Calu3 (cell line): ENCODE results near the gene CRB2. TPM values are rescaled to one million over a fixed set of nuclear protein-coding genes. Genes with fewer than 3 reads are reported as not detected.

Experiments
- BruUV-seq: library from RNA; stranded (reverse); fragments of 400-500 nt; replicated peaks from 2 replicates; lab custom pipeline; 2021; lab: Mats Ljungman, UMichigan
- CTCF ChIA-PET: fragments of 300-600 bp; sonication (Branson Sonifier 250); formaldehyde crosslinking; loops from one replicate; lab custom pipeline; 2022; ENCODE audit warnings: antibody characterized with exemption; lab: Charles Lee
- DNase-seq: peaks from one replicate; pipeline ENCODE4 v3.0.0; 2022
- H3K27ac Mint-ChIP-seq: one replicate; pipeline ENCODE4 v1.8.0; 2022; ENCODE audit warnings: mixed read lengths; ENCODE audit not compliant: unreplicated experiment
- H3K27me3 Mint-ChIP-seq: one replicate; pipeline ENCODE4 v1.8.0; 2022; ENCODE audit warnings: mixed read lengths; ENCODE audit not compliant: unreplicated experiment
- H3K36me3 Mint-ChIP-seq: one replicate; pipeline ENCODE4 v1.8.0; 2022; ENCODE audit warnings: mild to moderate bottlenecking, moderate library complexity, mixed read lengths; ENCODE audit not compliant: insufficient read depth, unreplicated experiment
- H3K4me1 Mint-ChIP-seq: one replicate; pipeline ENCODE4 v1.8.0; 2022; ENCODE audit warnings: mild to moderate bottlenecking, low read depth, mixed read lengths; ENCODE audit not compliant: unreplicated experiment
- H3K4me3 Mint-ChIP-seq: one replicate; pipeline ENCODE4 v1.8.0; 2022; ENCODE audit warnings: mild to moderate bottlenecking, low read depth, moderate library complexity, mixed read lengths; ENCODE audit not compliant: unreplicated experiment
- H3K9me3 Mint-ChIP-seq: one replicate; pipeline ENCODE4 v1.8.0; 2022; ENCODE audit warnings: low read depth, mixed read lengths; ENCODE audit not compliant: unreplicated experiment
- intact Hi-C: fragments of 100-400 bp; cut with micrococcal nuclease; formaldehyde crosslinking; loops from one replicate; pipeline ENCODE4 v1.10.0; 2022; ENCODE audit not compliant: unreplicated experiment
- total RNA-seq: library from RNA; stranded (reverse); gene quantifications from 2 replicates; pipeline ENCODE4 v1.2.3, GENCODE V29; 2022
- TF ChIP-seq, protein P1 (sequence below): fragments of 200-600 bp; IDR thresholded peaks from one replicate; pipeline ENCODE4 v1.8.0; 2022; ENCODE audit warnings: antibody characterized with exemption; ENCODE audit not compliant: unreplicated experiment

Gene CRB2
- total RNA-seq, 1 experiment from 2014 or later: not detected

DNA sequence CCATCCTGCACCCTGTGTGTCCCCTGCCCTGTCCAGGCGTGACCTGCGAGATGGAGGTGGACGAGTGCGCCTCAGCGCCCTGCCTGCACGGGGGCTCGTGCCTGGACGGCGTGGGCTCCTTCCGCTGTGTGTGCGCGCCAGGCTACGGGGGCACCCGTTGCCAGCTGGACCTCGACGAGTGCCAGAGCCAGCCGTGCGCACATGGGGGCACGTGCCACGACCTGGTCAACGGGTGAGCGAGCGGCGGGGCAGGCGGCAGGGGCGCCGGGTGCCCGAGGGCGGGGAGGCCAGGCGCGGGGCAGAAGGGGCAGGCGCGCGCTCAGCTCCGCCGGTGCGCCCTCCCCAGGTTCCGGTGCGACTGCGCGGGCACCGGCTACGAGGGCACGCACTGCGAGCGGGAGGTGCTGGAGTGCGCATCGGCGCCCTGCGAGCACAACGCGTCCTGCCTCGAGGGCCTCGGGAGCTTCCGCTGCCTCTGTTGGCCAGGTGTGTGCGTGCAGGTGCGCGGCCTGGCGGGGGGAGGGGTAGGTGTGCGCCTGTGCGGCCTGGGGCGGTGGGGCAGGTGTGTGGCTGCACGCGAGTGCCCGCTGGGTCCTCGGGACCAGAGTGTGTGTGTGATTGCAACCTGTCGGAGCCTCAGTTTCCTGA, 10.0 kb downstream of the CRB2 start:
- CTCF ChIA-PET: no interaction called here
- no peak overlapping the region for H3K27ac Mint-ChIP-seq

DNA sequence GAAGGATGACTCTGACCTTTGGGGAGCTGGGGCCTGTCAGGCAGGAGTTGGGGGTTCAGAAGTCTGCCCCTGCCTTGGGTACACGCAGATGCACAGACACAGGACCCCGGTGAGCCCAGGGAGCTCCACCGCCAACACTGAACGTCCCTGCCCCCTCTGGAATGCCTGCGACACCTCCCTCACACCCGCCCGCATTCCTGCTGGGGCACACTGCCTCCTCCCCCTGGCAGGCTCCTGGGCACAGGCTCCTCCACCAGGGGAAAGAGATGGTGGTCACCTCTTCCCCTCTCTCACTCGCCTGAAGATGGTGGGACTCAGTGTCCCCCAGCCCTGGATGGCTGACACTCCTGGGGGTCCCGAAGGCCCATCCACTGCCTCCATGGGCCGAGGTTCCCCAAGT, 12.0 kb downstream of the CRB2 start:
- H3K27me3 Mint-ChIP-seq: peaks cover 79% of the 10 kb centered on the region
- H3K36me3 Mint-ChIP-seq: peaks cover 4% of the 10 kb centered on the region
- no peaks in the 10 kb centered on the region for H3K9me3 Mint-ChIP-seq
- no peak for DNase-seq
- H3K4me1 Mint-ChIP-seq: no peaks in the 10 kb centered on the region
- BruUV-seq: no TSS peak
- H3K4me3 Mint-ChIP-seq: no peak overlapping the region
- intact Hi-C loops: no loop called here
- TF ChIP-seq, protein P1, sequence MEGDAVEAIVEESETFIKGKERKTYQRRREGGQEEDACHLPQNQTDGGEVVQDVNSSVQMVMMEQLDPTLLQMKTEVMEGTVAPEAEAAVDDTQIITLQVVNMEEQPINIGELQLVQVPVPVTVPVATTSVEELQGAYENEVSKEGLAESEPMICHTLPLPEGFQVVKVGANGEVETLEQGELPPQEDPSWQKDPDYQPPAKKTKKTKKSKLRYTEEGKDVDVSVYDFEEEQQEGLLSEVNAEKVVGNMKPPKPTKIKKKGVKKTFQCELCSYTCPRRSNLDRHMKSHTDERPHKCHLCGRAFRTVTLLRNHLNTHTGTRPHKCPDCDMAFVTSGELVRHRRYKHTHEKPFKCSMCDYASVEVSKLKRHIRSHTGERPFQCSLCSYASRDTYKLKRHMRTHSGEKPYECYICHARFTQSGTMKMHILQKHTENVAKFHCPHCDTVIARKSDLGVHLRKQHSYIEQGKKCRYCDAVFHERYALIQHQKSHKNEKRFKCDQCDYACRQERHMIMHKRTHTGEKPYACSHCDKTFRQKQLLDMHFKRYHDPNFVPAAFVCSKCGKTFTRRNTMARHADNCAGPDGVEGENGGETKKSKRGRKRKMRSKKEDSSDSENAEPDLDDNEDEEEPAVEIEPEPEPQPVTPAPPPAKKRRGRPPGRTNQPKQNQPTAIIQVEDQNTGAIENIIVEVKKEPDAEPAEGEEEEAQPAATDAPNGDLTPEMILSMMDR: no peak
- no peak overlapping the region for H3K27ac Mint-ChIP-seq
- CTCF ChIA-PET: no interaction called here

More for the DNA sequence above, 10.0 kb downstream of the CRB2 start:
- TF ChIP-seq, protein P1: no peak
- BruUV-seq: no TSS peak
- Mint-ChIP-seq H3K4me3 (no peak overlapping the region), H3K4me1 (no peaks in the 10 kb centered on the region), H3K36me3 (no peaks in the 10 kb centered on the region), H3K9me3 (no peaks in the 10 kb centered on the region), H3K27me3 (peaks cover 73% of the 10 kb centered on the region)
- intact Hi-C loops: no loop called here
- DNase-seq: no peak

DNA sequence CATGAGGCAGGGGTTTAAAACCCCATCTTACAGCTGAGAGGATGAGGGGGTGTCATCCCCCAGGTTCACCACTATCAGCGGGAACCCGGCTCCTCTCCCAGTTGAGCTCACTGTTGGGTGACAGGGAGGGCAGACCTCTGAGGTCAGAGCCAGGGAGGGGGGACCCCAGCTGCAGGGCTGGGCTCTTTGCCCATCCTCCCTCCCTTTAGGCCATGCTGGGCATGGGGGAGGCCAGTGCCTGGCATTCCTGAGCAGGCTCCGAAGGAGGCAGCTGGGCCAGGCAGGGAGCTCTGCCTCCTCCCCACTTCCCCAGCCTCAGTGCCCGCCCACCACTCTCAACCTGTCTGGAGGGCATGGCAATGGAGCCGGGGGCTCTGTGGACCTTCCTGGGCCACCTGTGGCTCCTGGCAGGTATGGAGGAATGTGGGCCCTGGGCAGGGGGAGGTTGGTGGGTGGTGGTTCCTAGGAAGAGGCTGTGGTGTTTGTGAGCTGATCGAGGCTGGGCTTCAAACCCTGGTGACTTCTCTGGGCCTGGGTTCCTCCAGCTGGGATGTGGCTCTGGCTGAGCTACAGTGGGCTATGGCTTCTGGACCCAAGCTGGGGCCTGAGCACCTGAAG, 12.6 kb downstream of the CRB2 start:
- H3K4me3 Mint-ChIP-seq: no peak overlapping the region
- H3K9me3 Mint-ChIP-seq: no peaks in the 10 kb centered on the region
- TF ChIP-seq, protein P1: no peak
- BruUV-seq: no TSS peak
- no peaks in the 10 kb centered on the region for H3K4me1 Mint-ChIP-seq
- peaks cover 4% of the 10 kb centered on the region for H3K36me3 Mint-ChIP-seq
- no peak overlapping the region for H3K27ac Mint-ChIP-seq
- CTCF ChIA-PET: no interaction called here
- intact Hi-C loops: no loop called here
- H3K27me3 Mint-ChIP-seq: peaks cover 77% of the 10 kb centered on the region
- DNase-seq: no peak

DNA sequence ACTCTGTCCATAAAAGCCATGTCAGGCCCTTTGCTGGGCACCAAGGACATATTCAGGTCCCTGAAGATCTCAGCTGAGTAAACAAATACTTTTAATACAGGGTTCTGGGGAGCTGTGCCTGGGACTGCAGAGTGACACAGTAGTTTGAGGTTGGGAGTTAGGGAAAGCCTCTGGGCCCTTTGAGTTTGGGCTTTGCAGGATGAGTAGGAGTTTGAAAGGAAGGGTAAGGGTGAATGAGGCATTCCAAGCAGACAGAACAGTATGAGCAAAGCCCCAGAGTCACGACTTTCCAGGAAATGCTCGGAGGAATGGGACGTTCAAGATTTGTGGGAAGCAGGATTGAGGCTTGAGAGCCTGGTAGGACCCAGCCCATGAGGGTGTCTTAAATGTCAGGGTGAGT, 13.3 kb downstream of the CRB2 start:
- peaks cover 4% of the 10 kb centered on the region for H3K36me3 Mint-ChIP-seq
- intact Hi-C loops: no loop called here
- no TSS peak for BruUV-seq

More for the DNA sequence above, 13.3 kb downstream of the CRB2 start:
- H3K27me3 Mint-ChIP-seq: peaks cover 75% of the 10 kb centered on the region
- H3K27ac Mint-ChIP-seq: no peak overlapping the region
- no peak for DNase-seq
- CTCF ChIA-PET: no interaction called here
- no peak overlapping the region for H3K4me3 Mint-ChIP-seq
- no peaks in the 10 kb centered on the region for H3K4me1 Mint-ChIP-seq
- TF ChIP-seq, protein P1: no peak
- no peaks in the 10 kb centered on the region for H3K9me3 Mint-ChIP-seq
